Activated T-cell treated with anti-CD3 and anti-CD28 coated beads for 48 hours (primary cell): ENCODE data around the gene MX2.

Source experiments
- DNase-seq: peaks from one replicate; pipeline ENCODE4 v3.0.0-alpha.2; 2020; ENCODE audit warnings: low read depth

MX2 gene

DNA sequence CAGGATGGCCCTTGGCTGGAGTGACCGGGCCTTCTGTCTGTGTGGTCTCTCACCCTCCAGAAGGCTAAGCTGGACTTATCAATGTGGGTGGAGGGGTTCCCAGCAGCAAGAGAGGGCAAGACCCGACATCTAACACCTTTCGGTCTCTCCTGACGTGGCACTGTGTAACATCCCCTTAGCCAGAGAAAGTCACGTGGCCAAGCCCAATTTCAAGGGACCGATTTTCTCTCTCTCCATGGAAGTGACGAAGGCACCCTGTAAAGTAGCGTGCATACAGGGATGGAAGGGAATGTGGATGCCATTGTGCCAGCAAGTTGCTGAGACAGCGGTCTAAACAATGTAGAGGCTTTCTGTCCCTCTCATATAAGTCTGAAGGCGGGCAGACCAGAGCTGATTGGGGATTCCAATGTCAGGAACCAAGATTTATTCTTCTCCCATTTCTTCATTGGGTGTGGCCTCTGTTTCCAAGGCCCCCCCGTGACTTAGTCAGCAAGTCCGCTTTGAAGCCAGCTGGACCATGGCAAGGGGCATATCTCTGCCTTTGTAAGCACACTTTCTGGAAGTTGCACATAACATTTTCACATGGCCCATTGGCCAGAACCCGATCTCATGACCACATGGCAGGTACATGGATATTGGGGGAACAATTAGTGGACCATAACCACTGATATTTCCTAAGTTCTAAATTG lies 76.7 kb downstream of the MX2 start:
- no peak for DNase-seq

DNA sequence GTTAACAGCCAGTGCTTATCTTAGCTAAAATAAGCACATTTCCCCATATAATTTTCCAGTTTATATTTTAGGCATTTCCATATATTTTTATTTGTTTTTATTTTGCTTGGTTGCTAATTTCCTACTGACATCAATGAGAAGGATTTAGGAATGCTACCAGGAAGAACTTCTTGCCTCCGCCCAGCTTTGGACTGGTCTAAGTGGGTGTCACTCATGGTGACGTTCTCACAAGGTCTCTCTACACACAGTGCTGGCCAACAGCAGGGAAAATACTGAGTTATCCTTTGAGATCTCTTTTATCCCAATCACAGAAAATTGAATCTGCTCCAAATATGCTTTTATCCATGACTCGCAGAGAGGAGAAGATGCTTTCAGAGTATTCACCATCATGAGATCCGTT lies 77.4 kb downstream of the MX2 start:
- DNase-seq = no peak

DNA sequence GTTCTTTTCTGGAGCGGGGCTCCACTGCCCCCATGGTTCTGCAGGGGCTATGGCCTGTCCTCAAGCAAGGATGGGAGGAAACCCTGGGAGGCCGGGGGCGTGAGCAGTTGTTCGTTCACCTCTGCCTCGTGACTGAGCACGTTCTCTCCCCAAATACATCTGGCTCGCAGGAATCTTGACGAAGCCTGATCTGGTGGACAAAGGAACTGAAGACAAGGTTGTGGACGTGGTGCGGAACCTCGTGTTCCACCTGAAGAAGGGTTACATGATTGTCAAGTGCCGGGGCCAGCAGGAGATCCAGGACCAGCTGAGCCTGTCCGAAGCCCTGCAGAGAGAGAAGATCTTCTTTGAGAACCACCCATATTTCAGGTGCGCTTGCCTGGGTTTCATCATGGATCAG lies 79.7 kb downstream of the MX2 start:
- no peak for DNase-seq

DNA sequence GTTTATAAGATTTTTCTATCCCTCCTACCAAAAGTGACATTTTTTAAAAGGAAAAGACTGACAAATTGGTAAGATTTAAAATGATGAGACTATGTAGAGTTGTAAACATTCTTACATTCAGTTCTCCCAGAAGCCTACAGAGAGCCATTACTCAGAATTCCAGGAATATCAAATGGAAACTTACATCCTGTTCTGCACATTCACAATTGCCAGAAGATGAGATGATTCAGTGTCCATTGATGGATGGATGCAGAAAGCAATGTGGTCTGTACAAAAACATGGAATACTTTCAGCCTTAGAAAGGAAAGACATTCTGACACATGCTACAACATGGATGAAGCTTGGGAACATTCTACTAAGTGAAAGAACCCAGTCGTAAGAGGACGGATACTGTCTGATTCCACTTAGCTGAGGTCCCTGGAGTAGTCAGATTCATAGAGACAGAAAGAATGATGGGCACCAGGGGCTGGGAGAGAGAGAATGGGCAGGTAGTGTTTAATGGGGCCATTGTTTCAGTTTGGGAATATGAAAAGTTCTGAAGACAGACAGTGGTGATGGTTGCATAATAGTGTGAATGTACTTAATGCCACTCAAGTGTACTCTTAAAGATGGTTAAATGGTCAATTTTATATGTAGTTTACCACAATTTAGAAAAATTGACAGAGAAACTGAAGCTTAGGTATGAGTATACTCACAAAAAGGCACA lies 80.8 kb downstream of the MX2 start:
- DNase-seq = no peak

DNA sequence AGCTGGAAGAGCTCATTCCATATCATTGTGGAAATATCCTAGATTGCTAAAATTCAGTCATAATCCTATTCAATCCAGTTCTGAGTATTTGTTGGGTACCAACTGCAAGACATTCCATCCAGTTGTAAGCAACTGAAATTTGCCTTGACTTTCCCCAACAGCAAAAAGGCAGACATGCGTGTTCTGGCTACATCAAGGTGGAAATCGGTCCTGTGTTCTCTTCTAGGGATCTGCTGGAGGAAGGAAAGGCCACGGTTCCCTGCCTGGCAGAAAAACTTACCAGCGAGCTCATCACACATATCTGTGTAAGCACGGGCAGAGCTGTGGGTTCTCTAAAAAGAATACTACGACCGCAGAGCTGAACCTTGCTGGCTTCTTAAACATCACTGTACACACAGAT lies 81.7 kb downstream of the MX2 start:
- no peak for DNase-seq

DNA sequence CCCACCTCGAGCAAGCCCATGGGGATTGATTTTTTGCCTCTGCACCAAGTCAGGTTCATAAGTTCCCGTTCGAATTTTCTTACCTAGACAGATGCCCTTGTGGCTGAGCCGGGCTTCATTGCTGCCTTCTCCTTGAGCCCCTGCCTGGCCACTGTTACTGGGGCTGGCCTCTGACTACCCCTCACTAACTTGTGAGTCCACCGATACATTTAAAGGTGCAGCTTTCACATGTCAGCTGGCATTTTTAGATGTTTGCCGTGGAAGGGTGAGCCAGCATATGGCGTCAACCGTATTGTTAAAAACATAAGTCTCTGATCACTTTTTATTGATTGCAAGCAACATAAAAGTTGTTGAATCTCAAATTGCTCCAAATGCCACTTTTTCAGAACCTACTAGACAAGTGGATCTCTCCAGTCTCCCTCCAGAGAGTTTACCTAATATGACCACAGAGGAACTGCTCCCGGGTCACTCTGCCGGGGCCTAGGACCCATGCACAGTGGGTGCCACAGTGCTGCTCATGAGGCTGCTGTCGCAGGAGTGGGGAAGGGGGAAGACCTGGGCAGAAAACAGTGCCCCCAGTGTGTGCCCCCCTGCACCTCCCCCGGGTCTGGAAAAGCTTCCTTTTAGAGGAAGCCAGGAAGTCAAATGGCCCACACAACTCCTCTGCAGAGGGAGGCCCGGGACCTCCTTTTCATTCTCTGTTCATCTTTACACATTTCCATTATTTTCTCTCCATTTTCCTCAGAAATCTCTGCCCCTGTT lies 83.1 kb downstream of the MX2 start:
- DNase-seq = no peak

DNA sequence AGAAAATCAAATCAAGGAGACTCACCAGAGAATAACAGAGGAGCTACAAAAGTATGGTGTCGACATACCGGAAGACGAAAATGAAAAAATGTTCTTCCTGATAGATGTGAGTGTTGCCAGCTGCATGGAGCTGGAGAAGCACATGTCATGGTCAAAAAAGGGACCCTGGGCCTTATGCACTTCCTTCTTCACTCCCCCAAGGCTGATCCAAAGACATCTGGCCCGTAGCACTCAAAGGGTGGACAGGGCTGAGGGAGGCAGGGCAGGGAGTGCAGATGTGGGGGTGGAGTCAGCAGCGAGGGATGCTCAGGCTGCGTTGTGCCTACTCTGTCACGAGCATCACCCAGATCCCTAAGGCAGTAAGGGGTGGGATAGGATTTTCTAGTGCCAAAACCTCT lies 83.6 kb downstream of the MX2 start:
- DNase-seq = no peak

DNA sequence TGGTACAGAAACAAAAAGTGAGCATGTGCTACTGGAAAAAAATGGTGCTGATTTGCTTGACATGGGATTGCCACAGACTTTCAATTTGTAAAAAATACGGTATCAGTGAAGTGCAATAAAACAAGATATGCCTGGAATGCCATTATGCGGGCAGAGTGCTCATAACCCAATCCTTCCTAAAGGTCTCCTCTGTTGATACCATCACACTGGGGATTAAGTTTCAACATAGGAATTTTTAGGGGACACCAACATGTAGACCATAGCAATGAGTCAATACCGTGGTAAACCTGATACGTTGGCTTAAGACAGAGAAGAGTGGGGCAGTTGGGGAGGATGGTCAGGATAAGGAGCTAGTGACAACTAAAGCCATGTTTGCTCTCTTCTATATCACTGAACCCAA lies 84.8 kb downstream of the MX2 start:
- no peak for DNase-seq

DNA sequence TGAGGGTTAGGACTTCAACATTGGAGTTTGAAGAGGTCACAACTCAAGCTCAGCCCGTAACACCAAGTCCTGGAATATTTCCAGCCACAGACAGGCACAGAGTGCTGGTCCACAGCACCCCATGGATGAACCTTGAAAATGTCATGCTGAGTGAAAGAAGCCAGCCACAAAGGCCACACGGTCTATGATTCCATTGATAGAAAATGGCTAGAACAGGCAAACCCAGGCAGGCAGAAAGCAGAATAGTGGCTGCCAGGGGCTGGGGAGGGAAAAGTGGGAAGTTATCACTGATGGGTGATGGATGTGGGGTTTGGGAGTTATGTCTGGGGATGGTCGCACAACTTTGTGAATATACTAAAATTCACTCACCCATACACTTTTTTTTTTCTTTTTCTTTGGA lies 85.5 kb downstream of the MX2 start:
- no peak for DNase-seq

DNA sequence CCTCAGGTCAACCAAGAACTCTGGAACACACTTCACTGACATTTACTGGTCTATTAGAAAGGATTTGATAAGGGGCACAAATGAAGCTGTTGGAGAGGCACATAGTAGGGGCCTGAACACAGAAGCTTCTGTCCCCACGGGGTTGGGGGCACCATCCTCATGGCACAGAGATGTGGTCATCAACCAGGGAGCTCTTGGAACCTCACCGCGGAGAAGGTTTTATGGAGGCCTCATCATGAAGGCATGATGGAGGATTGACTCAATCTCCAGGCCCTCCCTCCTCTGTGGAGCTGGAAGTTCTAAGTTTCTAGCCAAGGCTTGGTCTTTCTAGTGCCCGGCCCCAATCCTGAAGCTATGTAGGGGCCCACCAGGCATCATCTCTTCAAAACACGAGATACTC lies 87.8 kb downstream of the MX2 start:
- DNase-seq = no peak

DNA sequence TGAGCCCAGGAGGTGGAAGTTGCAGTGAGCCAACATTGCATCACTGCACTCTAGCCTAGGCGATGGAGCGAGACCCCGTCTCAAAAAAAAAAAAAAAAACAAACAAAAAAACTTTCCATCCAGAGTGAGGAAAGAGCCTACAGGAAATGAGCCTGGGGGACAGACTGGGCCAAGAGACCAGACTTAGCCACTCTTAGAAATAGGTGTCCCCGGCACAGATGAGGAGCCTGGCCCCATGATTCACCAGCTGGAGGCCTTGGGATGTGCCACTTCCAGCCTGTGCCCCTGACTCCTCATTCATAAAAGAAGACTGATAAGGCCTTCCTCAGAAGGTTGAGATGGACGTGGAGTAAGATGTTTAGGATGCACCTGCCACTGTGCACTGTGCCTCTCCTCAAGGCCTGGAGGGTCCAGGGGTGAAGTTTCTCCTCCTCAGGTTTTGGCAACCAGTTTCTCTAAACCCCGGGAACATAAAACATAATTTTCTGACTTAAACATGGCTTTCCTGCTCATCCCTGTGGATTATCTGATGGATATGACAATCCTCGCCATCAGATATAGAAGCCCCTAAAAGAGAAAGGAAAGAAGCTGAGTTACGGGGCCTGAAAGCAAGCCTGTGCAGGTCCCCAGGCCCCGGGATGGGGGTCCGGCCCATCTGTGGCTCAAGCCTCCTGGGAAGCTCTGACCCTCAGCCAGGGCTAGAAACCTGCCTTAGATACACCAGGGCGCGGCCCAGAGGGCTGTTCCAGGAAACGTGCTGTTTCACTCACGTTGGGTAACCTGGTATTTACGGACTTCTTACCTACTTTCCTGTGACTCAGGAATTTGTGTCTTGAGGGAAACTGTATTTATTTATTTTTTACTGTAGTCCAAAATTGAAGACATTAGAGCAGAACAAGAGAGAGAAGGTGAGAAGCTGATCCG lies 90.2 kb downstream of the MX2 start:
- no peak for DNase-seq

DNA sequence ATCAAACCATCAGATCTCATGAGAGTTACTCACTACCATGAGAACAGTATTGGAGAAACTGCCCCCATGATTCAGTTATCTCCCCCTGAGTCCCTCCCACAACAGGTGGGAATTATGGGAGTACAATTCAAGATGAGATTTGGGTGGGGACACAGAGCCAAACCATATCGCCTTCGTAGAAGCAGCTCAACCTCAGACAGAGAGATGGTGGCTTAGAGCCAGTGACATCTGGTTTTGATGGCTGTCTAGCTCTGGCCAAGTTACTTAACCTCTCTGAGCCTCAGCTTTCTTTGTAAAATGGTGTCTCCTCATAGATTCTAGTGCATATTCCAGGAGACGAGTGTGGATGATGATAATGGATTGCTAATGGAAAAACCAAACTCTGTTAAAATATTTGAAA lies 91.4 kb downstream of the MX2 start:
- no peak for DNase-seq

DNA sequence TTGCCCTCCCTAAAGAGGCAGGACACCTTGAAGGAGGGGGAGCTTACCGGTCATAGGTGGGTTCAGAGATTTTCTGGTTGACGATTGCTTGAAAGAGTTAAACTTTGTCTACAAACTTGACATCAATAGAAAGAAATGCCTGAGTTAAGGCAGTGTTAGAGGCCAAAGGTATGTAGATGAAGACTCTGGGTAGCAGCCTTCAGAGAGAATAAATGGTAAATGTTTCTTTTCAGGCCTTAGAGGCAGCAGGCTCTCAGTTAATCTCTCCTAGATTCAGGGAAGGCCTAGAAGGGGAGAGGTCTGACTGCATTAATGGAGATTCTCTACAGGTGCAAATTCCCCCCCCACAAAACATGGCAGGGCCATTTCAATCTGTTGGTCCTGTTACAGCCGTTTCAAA lies 91.9 kb downstream of the MX2 start:
- DNase-seq = no peak

DNA sequence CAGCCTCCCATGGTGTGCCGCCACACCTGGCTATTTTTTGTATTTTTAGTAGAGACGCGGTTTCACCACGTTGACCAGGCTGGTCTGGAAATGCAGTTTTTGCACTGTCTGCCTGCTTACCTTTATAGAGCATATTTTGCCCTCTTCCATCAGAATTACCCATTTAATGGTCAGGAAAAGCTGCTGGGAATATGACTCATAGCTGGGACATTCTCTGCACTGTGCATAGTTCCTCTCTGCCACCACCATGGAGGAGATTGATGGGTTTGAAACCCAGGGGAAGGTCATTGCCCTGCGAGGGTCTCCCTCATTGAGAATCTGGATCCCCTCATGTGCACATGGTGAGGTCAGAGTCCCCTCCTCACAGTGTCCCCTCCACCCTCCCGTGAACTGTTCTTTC lies 96.3 kb downstream of the MX2 start:
- no peak for DNase-seq

DNA sequence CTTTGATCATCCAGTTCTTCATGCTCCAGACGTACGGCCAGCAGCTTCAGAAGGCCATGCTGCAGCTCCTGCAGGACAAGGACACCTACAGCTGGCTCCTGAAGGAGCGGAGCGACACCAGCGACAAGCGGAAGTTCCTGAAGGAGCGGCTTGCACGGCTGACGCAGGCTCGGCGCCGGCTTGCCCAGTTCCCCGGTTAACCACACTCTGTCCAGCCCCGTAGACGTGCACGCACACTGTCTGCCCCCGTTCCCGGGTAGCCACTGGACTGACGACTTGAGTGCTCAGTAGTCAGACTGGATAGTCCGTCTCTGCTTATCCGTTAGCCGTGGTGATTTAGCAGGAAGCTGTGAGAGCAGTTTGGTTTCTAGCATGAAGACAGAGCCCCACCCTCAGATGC lies 96.7 kb downstream of the MX2 start:
- DNase-seq = no peak
